ENCODE measurements around the gene RNF180.

DNA sequence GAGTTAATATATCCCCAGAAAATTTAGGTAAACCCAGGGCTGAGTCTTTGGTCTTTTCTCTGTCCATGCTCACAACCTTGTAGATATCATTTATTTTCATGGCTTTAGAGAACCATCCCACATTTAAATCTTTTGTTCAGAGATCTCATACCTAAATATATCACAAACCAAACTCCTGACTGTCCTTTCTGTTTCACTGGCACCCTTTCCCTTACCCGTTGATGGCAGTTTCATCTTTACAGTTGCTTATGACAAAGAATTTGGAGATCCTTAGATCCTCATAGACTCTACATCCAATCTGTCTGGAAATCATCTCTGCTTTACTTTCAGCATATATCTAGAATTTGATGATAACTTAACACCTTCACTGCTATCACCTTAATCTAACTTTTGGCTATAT is 19.2 kb downstream of the RNF180 start:
- TF ChIP-seq, protein P1, sequence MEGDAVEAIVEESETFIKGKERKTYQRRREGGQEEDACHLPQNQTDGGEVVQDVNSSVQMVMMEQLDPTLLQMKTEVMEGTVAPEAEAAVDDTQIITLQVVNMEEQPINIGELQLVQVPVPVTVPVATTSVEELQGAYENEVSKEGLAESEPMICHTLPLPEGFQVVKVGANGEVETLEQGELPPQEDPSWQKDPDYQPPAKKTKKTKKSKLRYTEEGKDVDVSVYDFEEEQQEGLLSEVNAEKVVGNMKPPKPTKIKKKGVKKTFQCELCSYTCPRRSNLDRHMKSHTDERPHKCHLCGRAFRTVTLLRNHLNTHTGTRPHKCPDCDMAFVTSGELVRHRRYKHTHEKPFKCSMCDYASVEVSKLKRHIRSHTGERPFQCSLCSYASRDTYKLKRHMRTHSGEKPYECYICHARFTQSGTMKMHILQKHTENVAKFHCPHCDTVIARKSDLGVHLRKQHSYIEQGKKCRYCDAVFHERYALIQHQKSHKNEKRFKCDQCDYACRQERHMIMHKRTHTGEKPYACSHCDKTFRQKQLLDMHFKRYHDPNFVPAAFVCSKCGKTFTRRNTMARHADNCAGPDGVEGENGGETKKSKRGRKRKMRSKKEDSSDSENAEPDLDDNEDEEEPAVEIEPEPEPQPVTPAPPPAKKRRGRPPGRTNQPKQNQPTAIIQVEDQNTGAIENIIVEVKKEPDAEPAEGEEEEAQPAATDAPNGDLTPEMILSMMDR (IDR thresholded peaks at IDR 0.05; ENCODE audit: low read depth, low read length): no peak
- no peak for TF ChIP-seq EZH2phosphoT487 (IDR thresholded peaks at IDR 0.05; ENCODE audit: low read depth)
